Suppressor macrophage (primary cell): Measurements from ENCODE around the gene FER.
A peak's percentile ranks its signal among the peaks of the same experiment; 100 is the strongest.
"Not testable (repeated sequence)": the region's sequence is repeated elsewhere in the genome, so short reads cannot be mapped to it uniquely, and the experiment has no call there.

Experiments
- DNase-seq, 4 experiments: peaks; one replicate each; pipeline ENCODE4 v3.0.0-alpha.2; 2020 to 2022

The FER gene

DNA sequence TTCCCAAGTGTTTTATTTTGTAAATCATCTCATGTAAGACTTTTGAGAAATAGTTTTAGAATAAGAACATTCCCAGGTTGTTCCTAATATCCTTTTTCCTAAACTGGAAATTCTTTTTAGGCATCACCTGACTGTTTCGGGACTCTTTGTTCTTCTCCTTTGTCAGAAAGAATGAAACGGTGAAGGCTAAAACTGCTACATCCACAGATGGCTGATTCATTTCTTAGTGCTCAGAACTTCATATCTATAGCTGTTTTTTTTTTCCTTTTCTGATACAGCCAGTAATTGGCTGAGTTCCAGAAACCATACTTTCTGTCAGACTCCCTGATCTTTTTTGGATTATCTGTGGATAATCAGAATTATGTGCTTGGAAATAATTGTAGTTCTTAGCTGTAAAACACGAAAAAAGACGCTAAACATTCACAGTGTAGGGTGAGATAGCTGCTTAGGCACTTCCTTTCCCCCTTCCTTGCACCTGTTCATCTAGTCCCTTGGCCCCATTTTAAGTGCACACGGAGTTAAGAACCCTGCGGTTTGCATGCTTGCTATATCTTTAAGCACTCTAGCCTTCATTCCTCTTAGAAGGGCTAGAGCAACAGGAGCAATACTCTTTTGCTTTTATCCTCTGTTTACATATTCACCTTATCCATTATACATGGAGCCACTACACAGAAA, 378.2 kb downstream of the FER start:
- no peak for DNase-seq

DNA sequence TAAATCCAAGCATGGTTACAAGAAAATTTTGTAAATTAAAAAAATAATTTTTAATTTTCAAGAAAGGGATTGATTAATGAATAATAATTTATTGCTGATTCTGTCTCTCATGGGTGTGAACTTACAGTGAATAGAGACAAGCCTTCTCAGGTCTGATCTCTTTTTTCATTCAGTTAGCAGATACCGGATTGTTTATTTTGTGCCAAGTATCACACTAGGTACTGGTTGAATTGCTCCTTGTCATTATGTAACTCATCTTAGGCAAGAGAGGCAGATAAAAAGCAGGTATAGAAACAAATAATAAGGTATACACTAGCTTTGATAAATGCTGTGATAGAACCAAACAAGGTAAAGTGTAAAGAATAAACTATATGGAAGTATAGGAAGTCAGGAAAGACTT, 378.8 kb downstream of the FER start:
- no peak for DNase-seq

DNA sequence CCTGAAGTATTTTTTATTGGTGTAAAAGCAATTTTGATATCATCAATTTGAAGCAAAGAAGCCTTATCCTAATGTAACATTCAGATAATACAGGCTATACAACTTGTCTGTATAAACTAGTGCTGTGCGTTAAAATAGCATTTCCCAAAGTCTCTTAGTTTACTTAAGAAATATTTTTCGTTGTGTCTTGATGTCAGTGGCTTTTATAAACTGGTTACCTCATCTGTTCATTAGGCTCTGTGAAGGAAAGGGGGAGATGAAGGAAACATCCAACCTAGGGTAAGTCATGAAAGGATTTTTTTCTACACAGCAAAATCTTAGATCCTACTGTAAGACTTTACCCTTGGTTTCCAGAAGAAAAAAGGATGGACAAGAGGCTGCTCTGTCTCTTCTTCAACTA, 389.2 kb downstream of the FER start:
- DNase-seq: no peak

DNA sequence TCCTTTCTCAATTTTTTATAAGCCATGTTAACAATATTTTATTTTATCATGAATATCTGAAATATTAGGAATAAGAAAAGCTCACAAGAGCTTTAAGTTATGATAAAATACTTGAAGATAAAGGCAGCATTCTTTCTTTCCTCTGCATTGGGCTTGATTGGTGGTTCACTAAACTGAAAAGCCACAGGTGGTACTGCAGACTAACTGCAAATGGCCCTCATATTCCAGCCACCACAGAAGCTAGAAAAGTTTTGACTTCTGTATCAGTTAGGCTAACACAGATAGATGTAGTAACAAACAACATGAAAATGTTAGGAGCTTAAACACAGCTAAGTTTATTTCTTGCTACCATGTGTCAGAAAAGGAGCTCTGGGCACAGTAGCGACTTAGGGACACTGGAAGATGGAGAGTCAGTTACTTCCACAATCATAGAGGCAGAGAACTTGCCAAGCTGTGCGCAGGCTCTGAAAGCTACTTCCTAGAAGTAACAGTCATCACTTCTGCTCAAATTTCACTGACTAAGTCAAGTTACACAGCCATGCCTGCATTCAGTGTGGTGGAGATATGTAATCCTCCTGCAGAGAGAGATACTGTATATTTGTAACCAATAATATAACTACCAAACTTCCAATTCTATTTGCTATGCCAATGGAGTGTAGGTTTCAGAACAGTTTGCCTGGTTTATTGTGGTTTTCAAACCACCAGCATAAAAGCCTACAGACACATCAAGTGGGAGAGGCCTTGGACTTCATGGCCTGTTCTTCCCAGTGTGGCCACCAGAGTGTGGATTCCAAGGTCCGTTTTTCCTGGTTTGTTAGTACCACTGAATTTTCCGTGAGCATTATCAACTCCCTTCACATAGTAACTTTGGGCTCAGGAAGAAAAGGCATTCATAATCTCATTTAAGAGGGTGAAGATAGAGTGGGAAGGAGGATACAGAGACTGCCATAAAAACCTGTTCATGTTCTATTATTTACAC, 393.8 kb downstream of the FER start:
- peak; percentile 4 to 17 (median 8) for DNase-seq

DNA sequence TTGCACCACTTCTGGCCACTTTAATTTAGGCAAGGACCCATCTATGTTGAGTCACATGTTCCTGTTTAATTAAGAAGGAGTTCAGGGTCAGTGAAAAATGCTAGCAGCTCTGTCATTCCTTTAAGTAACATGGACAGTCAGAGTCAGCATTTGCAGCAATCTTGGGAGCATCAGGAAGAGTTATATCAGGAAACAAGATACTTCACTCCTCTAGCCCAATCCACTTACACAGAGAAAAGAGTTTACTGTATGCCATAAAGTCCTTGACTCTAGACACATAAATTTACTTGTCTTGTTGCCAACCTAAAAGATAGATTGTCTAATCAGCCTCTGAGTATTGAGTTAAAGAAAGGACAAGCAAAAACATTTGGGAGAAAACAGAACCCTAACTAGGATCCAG, 395.3 kb downstream of the FER start:
- no peak for DNase-seq

DNA sequence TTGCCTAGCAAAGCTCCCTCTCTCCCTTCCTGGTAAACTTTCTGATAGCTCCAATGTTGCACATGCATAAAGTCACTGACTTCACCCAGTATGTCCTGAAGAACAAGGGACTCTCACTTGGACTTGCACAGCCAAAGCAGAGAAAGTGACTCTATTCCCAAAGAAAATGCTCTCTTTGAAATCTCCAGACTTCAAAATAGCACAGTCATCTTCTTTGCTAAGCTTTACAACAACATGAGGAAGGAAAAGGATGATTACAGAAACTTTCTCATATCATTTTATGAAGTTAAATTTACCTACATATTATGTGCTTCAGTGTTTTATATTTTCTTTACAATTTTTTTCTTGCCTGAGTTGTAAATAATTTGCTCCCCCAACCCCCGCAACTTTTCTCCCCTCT, 397.4 kb downstream of the FER start:
- DNase-seq: no peak

DNA sequence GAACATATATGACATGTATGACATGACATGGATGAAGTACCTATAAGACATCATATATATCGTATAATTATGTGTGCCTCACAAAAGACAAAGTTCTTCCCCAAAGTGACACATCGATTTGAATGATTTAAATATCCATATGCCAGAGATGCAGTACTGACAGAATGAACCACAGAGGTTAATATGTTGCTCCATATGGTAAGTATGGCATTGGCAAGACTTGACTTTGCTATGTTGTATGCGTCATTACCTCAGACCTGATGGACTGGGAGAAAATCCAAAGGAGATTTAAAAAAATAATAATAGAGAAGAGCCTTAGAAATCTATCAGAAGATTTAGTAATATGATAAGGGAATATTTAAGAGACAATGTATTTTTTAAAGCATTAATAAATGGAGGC, 398.9 kb downstream of the FER start:
- DNase-seq: no peak

DNA sequence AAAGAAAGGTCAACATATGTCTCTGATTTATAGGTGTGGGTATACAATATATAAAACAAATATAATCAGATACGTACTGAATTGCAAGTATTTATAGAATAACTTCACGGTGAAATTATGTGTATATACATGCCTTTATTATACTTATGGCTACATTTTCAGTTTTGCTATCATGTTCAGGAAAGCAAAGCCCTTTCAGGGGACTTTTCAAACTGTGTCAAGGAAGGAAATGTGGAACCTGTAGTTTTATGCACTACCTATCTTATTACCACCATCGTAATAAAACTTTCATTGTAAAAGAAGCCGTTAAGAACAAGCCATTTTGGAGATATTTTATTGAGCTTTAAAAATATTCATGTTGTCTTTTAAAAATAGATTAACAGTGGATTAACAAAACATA, 404.9 kb downstream of the FER start:
- DNase-seq: no peak

DNA sequence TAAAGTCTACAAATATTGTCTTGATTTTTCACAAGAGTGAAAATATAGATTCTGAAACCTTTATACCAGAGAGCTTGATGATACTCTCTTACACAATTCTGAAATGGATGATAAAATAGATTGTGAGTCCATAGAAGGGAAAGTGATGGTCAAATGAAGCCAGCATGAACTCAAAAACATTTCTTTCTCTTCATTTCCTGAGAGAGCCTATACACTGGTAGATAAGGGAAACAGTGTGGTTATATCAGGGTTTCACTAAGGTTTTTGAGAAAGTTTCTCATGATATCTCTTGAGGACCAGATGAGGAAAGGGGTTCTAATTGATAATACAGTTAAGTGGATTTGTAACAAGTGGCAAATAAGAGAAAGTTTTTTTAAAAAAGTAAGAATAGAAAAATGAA, 407.9 kb downstream of the FER start:
- DNase-seq: no peak

DNA sequence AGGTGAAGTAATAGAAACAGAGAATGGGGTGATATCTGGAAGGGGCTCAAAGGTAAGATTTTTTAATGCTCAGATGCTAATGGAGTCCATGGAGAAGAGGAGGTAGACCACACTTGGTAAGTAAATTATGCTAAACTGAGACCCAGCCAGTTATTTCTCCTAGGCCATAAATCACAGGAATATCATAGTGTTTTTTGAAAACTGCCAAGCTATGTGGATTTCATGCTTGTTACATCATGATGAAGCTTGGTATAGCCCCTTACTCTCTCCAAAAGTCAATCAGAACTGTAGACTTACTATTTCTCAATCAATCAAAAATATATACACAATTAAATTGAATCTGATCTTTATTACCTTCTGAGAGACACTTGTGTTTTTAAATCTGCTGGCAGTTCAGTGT, 409.2 kb downstream of the FER start:
- DNase-seq: no peak

DNA sequence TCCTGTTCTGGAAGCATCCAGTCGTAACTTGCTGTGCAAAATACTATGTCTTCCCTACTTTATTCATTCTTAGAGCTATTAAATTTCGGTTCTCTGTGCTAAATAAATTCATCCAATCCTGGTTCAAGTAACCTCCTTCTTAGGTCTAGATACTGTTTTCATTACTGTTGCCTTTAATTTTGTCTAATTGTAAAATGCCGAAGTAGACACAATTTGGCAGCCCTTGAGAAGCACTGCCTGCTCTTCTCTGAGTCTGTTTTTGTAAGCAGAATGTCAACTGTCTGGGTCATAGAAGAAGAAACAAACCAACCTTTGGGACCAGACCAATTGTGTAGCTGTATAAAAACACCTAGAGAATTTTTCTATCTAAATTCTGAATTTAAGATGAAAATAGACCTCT, 412.8 kb downstream of the FER start:
- DNase-seq: no peak

DNA sequence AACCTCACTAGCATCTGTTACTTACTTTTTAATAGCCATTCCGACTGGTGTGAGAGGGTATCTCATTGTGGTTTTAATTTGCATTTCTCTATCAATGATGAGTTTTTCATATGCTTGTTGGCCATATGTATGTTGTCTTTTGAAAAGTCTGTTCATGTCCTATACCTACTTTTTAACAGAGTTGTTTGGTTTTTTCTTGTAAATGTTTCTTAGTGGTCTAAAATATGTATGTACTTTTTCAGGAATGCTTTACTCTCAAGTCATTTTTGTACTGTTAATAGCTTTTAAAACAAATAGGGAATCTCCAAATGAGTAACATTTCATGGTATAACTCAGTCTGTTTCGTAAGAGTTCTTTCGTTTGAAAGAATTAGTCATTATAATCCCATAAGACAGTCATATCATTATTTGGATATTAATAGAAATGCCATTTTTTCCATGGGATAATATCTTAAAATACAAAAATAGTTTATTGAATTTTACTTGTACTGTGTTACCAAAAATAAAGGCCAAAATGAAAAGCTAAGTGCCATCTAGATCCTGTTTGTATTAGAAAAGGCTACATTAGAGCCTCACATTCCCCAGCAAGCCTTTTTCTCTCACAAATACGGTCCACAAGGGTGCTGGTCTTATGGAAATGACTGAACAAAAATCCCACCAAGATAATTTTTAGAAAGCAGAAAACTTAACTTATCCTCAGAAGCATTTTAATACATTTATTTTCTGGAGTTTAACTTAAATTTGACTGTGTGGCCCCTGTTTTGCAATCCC, 414.4 kb downstream of the FER start:
- DNase-seq: peak in 2 of 4 experiments; percentile 22 to 49

DNA sequence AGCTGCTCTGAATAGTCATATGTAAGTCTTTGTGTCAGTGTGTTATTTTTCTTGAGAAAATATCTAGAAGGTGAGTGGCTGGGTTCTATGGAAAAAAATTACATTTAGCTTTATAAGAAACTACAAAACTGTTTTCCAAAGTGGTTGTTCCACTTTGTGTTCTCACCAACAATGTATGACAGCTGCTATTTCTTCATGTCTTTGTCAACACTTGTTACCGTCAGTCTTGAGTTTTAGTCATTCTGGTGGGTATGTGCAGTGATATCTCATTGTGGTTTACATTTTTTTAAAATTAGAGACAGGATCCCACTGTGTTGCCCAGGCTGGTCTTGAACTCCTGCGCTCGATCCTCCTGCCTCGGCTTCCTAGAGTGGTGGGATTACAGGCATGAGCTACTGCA, 415.6 kb downstream of the FER start:
- DNase-seq: no peak

DNA sequence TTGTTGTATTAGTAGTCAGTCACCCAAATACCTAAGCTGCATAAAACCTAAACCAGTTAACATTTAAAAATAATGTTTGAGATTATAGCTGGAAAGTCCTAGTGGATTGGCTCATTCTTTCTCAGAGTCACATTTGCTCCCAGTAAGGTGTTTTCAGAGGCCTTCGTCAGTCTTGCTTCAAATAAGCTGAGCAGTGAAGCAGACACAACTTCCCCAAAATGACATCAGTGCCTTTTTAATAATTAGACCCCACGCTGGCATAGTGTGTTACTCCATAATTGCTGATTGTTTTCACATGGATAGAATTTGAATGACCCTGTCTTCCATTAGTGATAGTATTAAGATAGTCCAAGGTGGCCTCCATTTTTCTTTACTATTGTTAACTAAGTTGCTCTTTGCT, 416.3 kb downstream of the FER start:
- no peak for DNase-seq

DNA sequence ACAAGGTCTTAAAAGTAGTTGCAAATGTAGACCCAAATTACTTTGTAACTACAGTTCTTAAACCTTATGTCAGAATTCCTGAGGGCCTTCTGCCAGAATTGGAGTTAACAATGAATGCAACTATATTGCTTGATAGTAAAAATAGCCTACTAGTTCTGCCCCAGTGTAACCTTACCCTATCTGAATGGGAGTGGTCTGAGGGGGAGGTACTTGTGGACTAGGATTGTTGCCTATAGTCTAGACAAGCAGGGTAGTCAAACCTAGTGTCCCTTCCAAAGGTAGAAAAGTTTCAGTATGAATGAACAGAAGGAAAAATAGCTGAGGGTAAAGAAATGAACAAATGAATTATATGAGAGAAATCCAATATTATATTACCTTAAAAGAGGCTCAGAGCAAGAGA, 419.9 kb downstream of the FER start:
- no peak for DNase-seq

DNA sequence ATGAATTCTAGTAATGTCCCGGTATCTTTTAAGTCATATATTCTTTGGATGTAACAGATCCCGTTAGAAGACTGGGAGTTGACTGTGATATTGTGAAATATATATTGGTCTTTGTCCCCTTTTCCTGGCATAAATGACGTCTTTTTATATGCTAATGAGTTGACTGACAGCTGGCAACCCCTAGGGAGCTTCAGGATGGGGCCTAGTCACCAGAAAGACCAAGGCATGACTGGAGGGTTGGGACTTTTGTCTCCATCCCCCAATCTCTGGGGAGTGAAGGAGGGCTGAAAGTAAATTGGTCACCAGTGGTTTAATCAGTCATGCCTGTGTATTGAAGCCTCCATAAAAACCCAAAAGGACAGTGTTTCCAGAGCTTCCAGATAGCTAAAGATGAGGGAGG, 420.5 kb downstream of the FER start:
- DNase-seq: no peak

DNA sequence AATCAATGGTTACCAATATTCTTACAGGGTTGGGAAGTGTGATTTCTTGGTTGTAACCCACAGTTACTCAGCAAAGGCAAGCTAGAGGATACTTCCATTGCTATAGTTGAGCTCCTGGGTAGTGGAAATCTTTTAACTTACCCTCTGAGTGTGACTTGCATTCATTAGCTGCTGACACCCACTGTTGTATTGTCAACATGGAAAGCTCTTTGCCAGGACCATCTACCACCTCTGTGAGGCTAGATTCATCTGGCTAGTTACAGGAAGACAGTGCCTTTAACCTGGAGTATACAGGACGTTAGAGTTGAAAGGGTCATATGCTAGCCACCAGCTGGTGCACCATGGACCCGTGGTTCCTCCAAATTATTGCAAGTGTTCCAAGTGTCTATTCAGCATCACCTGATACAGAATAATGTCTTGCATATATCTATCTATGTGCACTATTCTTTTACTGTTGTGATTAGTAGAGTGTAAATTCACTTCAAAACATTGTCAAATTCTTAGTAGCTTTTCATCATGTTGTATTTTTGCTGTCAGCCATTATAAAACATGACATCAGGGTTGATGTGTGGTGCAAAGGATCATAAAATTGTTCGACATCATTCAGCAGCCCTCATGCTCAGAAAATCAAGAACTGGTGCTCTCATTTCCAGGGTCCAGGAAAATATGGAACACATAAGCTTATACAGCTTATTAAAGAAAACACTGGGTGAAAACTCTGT, 423.1 kb downstream of the FER start:
- DNase-seq: no peak

DNA sequence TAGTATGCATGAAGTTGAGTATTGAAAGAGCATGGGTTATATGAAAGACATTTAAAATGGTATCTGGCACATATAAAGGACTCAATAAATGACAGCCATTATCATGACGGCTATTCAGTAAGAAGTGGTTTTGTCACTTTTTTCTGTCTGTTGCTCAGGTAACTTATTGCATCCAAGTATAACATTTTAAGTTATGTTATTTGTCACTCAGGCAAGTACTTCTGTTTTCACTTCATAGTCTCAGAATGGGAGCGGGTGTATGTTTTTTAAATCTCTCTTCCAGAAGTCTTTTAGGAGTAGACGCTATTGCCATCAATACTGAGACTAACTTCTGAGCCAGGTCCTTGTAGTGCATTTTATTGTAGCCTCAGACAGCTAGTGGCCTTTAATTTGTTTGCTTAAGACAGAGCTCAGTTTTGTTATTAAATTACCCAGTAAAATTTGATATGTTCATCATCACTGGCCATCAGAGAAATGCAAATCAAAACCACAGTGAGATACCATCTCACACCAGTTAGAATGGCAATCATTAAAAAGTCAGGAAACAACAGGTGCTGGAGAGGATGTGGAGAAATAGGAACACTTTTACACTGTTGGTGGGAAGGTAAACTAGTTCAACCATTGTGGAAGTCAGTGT, 423.9 kb downstream of the FER start:
- not testable (repeated sequence) for DNase-seq

DNA sequence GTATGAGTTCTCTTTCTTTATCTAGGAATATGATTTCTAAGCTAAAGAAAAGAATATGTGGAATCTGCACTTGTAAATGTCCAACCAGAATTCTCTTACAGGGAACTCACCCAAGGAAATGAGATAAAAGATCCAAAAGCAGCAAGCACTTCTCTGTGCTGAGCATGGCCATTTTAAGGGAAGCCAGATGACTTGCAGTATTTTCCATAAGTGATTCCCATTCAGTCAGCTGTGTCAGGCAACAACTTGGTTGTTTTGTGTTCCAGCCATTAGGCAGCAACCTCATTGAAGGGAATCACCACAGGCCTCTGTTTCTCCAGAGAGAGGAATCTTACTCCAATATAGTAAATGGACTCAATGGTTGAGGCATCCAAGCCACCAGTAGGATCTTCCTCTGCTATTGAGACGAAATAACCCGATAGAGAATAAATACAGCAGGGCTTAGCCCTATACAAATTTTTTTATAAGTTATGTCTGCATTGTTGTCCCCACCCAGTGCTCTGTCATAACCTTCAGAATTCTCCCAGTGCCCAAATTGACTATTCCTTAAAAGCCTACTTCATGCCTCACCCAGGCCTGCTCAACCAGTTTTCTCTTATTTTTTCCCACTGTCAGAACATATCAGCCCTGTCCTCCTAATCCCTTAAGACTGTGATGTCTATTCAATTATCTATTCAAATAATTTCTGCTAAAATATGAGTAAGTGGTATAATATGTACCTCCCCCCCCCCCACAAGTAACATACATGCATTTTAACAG, 425.5 kb downstream of the FER start:
- no peak for DNase-seq

DNA sequence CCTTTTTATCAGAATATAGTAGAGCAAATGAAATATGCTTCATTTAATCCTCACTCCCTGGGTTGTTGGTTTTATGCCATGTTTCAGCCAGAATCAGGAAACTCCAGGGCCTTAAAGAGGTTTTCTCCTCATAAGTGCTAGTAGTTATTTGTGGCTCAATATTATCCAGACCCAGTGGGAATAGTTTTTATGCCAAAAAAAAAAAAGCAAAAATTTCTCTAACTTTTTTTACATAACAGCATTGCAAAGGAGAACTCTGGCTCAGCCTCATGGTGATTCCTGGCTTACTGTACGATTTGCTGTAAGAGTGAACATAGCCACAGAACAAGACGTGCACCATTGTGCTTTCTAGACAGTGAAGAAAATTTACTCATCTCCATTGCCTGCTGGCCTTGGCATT, 429.5 kb downstream of the FER start:
- DNase-seq: no peak

DNA sequence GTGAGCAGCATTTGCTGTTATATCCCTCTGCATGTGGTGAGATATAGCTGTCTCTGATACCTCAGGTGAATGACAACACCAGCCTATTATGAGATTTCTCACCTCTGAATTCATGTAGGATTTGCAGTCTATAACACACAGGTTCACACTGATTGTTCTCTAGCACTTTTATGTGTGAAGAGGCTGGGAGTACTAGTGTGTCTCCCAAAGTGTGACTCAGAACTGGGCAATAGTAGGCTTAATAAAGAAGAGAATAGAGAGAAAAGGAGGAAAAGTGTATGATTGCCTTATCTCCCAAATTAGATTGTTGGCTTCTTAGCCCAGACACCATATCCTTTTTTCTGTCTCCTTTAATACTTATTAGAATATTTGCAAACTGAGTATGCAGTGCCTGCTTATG, 430.1 kb downstream of the FER start:
- DNase-seq: no peak
